ENCODE data around the gene PHEX. TPM values are rescaled to one million over a fixed set of nuclear protein-coding genes. Genes with fewer than 3 reads are reported as not detected.

PHEX gene
- total and polyA plus RNA-seq, 4 experiments from 2014 or later, result 0.25 to 0.98 (median 0.37) TPM

DNA sequence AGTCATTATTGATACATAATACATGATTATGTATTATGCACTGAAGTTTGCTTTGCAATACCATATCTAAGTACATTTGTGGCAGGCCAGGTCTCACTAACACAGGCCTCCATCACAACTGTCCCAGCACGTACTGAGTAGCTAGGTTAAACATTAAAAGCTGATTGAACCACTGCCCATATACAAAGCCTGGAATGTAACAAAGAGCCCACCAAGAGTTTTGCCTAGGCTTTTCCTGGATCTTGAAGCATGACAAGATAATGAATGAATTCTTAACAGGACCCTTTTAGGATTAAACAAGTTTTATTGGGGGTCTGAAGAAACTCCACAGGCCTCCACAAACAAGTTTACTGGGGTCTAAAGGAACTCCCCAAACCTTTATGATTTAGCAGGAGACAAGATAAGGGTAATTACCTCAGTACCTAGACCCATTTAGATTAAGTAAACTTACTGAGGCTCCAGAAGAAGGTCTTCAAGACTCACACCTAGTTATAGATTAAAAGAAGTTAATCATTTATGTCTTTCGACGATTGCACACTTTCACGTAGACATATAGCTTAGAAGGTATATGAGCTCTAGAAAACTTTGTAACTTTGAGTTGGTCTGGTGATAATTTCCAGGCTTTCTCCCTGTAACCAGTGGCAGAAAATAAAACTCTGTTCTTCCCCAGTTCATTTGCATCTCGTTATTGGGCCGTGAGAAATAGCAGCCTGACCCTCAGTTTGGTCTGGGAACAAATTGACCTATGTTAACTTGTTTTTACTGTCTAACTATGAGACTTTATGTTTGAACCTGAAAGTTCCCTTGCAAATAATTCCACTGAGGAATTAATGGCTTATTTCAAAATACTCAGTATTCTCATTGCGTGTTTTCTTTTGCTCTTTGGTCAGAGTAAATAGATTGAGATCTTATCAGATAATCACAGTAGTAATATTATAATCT is 84.8 kb downstream of the PHEX start:
- H3K4me3 Mint-ChIP-seq, result no peak overlapping the region
- intact Hi-C loops (cut with micrococcal nuclease), result no loop called here
- H3K36me3 ChIP-seq (ENCODE audit: insufficient read depth, low read length), result no peaks in the 10 kb centered on the region
- no peaks in the 10 kb centered on the region for H3K36me3 Mint-ChIP-seq
- H3K9me3 Mint-ChIP-seq, result peaks cover 0 to 3% (median 0%) of the 10 kb centered on the region in 8 donors
- CTCF ChIA-PET (ENCODE audit: partially characterized antibody), result no interaction called here
- POLR2A ChIA-PET (ENCODE audit: partially characterized antibody), result no interaction called here
- H3K27ac ChIP-seq (ENCODE audit: low read depth, low read length), result no peak overlapping the region
- no peaks in the 10 kb centered on the region for H3K9me3 ChIP-seq (ENCODE audit: control insufficient read depth in 1 of 2, low read length in 2 of 2)
- no peaks in the 10 kb centered on the region for H3K27me3 Mint-ChIP-seq
- H3K4me3 ChIP-seq (ENCODE audit: low read length in 2 of 2), result no peak overlapping the region
- no peak for DNase-seq
- H3K27me3 ChIP-seq (ENCODE audit: insufficient read depth, low read length), result no peaks in the 10 kb centered on the region
- no peaks in the 10 kb centered on the region for H3K4me1 Mint-ChIP-seq
- H3K27ac Mint-ChIP-seq, result no peak overlapping the region
- H3K4me1 ChIP-seq (ENCODE audit: insufficient read depth, low read length), result no peaks in the 10 kb centered on the region

DNA sequence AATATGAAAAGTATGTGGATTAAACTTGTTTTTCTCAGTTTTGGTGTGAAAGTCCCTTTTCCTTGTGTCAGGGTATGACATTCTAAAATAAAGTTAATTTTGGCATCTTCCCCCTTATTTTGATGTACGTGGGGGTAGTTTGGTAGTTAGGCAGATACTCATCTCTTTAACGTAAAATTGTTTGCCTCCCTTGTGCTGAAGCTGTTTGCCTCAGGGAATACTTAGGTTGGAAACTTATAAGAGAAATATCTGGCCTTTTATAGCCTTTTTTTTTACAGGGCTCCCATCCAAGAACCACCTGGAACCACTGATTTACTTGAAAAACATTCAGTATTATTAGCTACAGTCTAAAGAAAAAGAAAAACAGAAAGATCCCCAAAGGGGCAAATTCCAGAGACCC is 85.5 kb downstream of the PHEX start:
- no peak for DNase-seq
- CTCF ChIA-PET (ENCODE audit: partially characterized antibody), result no interaction called here

DNA sequence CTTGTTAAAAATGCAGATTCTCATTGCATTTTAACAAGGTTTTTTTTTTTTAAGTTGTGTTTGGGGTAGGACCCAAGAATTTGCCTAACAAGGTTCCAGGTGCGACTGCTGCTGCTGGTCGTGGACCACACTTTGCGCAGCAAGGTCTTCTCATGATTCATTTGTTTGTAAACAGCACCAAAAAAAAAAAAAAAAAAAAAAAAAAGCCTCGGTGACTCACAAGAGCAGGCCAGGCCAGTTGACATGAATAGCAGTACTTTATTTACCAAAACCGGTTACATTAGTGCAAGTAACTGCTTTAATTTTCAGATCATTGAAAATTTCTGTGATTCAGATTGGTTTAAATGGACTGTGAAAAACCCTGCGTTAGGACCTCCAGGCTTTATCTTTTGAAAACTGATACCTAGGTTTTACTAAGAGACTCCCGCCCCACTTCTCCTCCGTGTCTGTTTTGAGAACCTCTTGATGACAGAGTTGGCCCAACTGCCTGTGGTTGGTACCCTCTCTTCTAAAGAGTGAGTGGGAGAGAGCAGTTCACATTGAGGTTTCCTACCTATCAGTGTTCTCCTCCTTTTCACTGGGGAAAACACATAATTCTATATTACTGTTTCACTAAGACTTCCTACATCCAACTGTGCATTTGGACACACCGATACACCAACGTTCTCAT is 86.2 kb downstream of the PHEX start:
- peaks cover 0 to under 1% (median 0%) of the 10 kb centered on the region in 8 donors for H3K9me3 Mint-ChIP-seq
- Histone ChIP-seq H3K27ac (ENCODE audit: low read depth, low read length) (no peak overlapping the region), H3K27me3 (ENCODE audit: insufficient read depth, low read length) (no peaks in the 10 kb centered on the region), H3K4me1 (ENCODE audit: insufficient read depth, low read length) (no peaks in the 10 kb centered on the region), H3K36me3 (ENCODE audit: insufficient read depth, low read length) (no peaks in the 10 kb centered on the region), H3K4me3 (ENCODE audit: low read length in 2 of 2) (no peak overlapping the region), H3K9me3 (ENCODE audit: control insufficient read depth in 1 of 2, low read length in 2 of 2) (no peaks in the 10 kb centered on the region)
- H3K27ac Mint-ChIP-seq, result no peak overlapping the region
- H3K36me3 Mint-ChIP-seq, result no peaks in the 10 kb centered on the region
- H3K4me1 Mint-ChIP-seq, result no peaks in the 10 kb centered on the region
- intact Hi-C loops (cut with micrococcal nuclease), result no loop called here
- no peaks in the 10 kb centered on the region for H3K27me3 Mint-ChIP-seq
- ChIA-PET POLR2A (ENCODE audit: partially characterized antibody) (no interaction called here), CTCF (ENCODE audit: partially characterized antibody) (no interaction called here)
- DNase-seq, result no peak
- H3K4me3 Mint-ChIP-seq, result no peak overlapping the region

More for the DNA sequence above, 85.5 kb downstream of the PHEX start:
- Histone ChIP-seq H3K36me3 (ENCODE audit: insufficient read depth, low read length) (no peaks in the 10 kb centered on the region), H3K4me1 (ENCODE audit: insufficient read depth, low read length) (no peaks in the 10 kb centered on the region), H3K9me3 (ENCODE audit: control insufficient read depth in 1 of 2, low read length in 2 of 2) (no peaks in the 10 kb centered on the region), H3K27me3 (ENCODE audit: insufficient read depth, low read length) (no peaks in the 10 kb centered on the region), H3K27ac (ENCODE audit: low read depth, low read length) (no peak overlapping the region), H3K4me3 (ENCODE audit: low read length in 2 of 2) (no peak overlapping the region)
- Mint-ChIP-seq H3K4me3 (no peak overlapping the region), H3K9me3 (peaks cover 0 to 3% (median 0%) of the 10 kb centered on the region in 8 donors), H3K4me1 (no peaks in the 10 kb centered on the region), H3K27ac (no peak overlapping the region), H3K27me3 (no peaks in the 10 kb centered on the region), H3K36me3 (no peaks in the 10 kb centered on the region)
- intact Hi-C loops (cut with micrococcal nuclease), result no loop called here
- POLR2A ChIA-PET (ENCODE audit: partially characterized antibody), result no interaction called here

DNA sequence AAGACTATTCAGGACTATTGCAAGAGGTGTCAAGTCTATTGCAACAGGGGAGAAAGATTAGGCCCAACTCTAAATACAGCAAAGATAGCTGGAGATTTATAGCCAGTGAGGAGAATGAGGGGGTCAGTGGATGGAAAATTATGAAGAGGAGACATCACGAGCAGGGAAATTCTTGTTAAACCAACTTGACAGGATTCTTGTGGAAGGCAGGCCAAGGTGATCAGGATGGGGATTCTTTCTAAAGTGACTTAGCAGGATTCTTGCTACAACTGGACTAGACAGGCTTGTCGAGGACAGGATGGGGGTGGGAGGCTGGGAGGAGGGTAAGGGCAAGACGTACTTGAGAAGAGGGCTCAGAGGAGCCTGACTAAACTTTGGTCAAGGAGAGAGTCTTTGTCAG is 89.0 kb downstream of the PHEX start:
- ChIA-PET POLR2A (ENCODE audit: partially characterized antibody) (no interaction called here), CTCF (ENCODE audit: partially characterized antibody) (interaction anchor here (1.3 kb wide), 1 partner anchor 15 kb away, joined by 5 read pairs; no protein-coding TSS in a partner anchor)
- DNase-seq, result no peak
- Mint-ChIP-seq H3K27me3 (no peaks in the 10 kb centered on the region), H3K4me1 (no peaks in the 10 kb centered on the region), H3K4me3 (no peak overlapping the region), H3K27ac (no peak overlapping the region), H3K36me3 (no peaks in the 10 kb centered on the region), H3K9me3 (no peaks in the 10 kb centered on the region)
- Histone ChIP-seq H3K36me3 (ENCODE audit: insufficient read depth, low read length) (no peaks in the 10 kb centered on the region), H3K27me3 (ENCODE audit: insufficient read depth, low read length) (no peaks in the 10 kb centered on the region), H3K9me3 (ENCODE audit: control insufficient read depth in 1 of 2, low read length in 2 of 2) (no peaks in the 10 kb centered on the region), H3K4me3 (ENCODE audit: low read length in 2 of 2) (no peak overlapping the region), H3K4me1 (ENCODE audit: insufficient read depth, low read length) (no peaks in the 10 kb centered on the region), H3K27ac (ENCODE audit: low read depth, low read length) (no peak overlapping the region)
- intact Hi-C loops (cut with micrococcal nuclease), result no loop called here

DNA sequence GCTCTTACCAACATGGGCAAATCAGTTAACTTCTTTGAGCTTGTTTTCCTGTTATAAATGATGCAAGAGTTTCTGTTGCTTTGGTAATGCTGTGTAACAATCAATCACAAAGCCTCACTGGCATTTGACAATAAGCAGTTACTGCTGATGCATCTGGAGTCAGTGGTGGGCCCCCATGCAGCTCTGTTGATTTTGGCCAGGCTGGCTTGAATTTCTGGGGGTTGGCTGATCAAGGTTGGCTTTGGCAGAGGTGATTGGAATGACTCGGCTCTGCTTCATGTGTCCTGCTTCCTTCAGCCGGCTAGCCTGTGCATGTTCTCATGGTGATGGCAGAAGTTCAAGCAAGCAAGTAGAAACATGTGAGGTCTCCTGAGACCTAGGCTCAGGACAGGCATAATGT is 90.4 kb downstream of the PHEX start:
- Histone ChIP-seq H3K36me3 (ENCODE audit: insufficient read depth, low read length) (no peaks in the 10 kb centered on the region), H3K27me3 (ENCODE audit: insufficient read depth, low read length) (no peaks in the 10 kb centered on the region), H3K9me3 (ENCODE audit: control insufficient read depth in 1 of 2, low read length in 2 of 2) (no peaks in the 10 kb centered on the region), H3K4me1 (ENCODE audit: insufficient read depth, low read length) (no peaks in the 10 kb centered on the region), H3K27ac (ENCODE audit: low read depth, low read length) (no peak overlapping the region), H3K4me3 (ENCODE audit: low read length in 2 of 2) (no peak overlapping the region)
- H3K27me3 Mint-ChIP-seq, result peaks cover 0 to 1% of the 10 kb centered on the region in 2 donors
- intact Hi-C loops (cut with micrococcal nuclease), result no loop called here
- H3K36me3 Mint-ChIP-seq, result no peaks in the 10 kb centered on the region
- H3K9me3 Mint-ChIP-seq, result no peaks in the 10 kb centered on the region
- ChIA-PET CTCF (ENCODE audit: partially characterized antibody) (interaction anchor here (1.3 kb wide), 1 partner anchor 13 kb away, joined by 5 read pairs; no protein-coding TSS in a partner anchor), POLR2A (ENCODE audit: partially characterized antibody) (no interaction called here)
- no peak overlapping the region for H3K4me3 Mint-ChIP-seq
- no peak overlapping the region for H3K27ac Mint-ChIP-seq
- DNase-seq, result no peak
- peaks cover 0 to 1% (median 0%) of the 10 kb centered on the region in 4 donors for H3K4me1 Mint-ChIP-seq

DNA sequence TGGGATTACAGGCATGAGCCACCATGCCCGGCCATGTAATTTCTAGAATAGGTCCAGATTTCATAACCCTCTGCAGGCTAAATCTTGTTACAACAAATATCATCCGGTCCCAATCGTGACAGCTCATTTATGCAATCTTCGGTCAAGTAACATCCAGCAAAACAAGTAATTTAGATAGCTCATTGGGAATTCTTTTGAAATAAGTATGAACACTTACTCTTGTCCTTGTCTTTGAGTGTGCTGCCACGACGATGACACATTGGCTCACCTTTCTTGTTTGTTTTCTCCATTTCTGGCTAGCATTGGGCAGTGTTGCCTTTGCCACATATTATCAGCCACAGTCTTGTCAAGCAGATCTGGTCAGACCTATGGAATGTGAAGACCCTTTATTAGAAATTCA is 92.0 kb downstream of the PHEX start:
- no peak overlapping the region for H3K27ac Mint-ChIP-seq
- H3K4me1 Mint-ChIP-seq, result peaks cover 0 to 1% (median 0%) of the 10 kb centered on the region in 4 donors
- no peaks in the 10 kb centered on the region for H3K9me3 Mint-ChIP-seq
- DNase-seq, result no peak
- Histone ChIP-seq H3K27ac (ENCODE audit: low read depth, low read length) (no peak overlapping the region), H3K4me1 (ENCODE audit: insufficient read depth, low read length) (no peaks in the 10 kb centered on the region), H3K9me3 (ENCODE audit: control insufficient read depth in 1 of 2, low read length in 2 of 2) (no peaks in the 10 kb centered on the region), H3K36me3 (ENCODE audit: insufficient read depth, low read length) (no peaks in the 10 kb centered on the region), H3K27me3 (ENCODE audit: insufficient read depth, low read length) (no peaks in the 10 kb centered on the region), H3K4me3 (ENCODE audit: low read length in 2 of 2) (no peak overlapping the region)
- ChIA-PET POLR2A (ENCODE audit: partially characterized antibody) (no interaction called here), CTCF (ENCODE audit: partially characterized antibody) (no interaction called here)
- H3K4me3 Mint-ChIP-seq, result no peak overlapping the region
- no peaks in the 10 kb centered on the region for H3K36me3 Mint-ChIP-seq
- peaks cover 0 to 1% of the 10 kb centered on the region in 2 donors for H3K27me3 Mint-ChIP-seq
- intact Hi-C loops (cut with micrococcal nuclease), result no loop called here

DNA sequence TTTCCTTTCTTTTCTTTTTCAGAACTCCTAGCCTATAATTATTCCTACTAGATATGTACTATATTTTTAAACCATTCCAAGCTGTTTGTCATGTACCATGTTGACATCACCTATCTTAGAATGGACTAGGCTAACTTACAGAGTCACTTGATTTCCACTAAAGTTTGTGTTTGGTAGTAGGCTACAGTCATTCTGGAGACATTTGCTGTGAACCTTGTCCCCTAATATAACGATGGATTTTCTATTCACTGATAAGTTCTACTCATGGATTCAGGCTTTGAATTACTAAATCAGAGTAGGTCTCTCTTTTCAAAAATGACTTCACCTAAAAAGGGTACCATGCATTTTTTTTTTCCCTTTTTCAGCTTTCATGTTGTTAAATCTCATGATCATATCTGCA is 93.4 kb downstream of the PHEX start:
- peaks cover 0 to under 1% (median 0%) of the 10 kb centered on the region in 8 donors for H3K9me3 Mint-ChIP-seq
- CTCF ChIA-PET (ENCODE audit: partially characterized antibody), result interaction anchor here (1.6 kb wide), 1 partner anchor 10 kb away, joined by 4 read pairs; no protein-coding TSS in a partner anchor
- no peak overlapping the region for H3K27ac Mint-ChIP-seq
- no peaks in the 10 kb centered on the region for H3K4me1 ChIP-seq (ENCODE audit: insufficient read depth, low read length)
- H3K36me3 Mint-ChIP-seq, result no peaks in the 10 kb centered on the region
- no peaks in the 10 kb centered on the region for H3K27me3 ChIP-seq (ENCODE audit: insufficient read depth, low read length)
- no peaks in the 10 kb centered on the region for H3K9me3 ChIP-seq (ENCODE audit: control insufficient read depth in 1 of 2, low read length in 2 of 2)
- no peak for DNase-seq
- H3K4me3 Mint-ChIP-seq, result no peak overlapping the region
- POLR2A ChIA-PET (ENCODE audit: partially characterized antibody), result no interaction called here
- H3K4me1 Mint-ChIP-seq, result peaks cover 0 to 1% (median 0%) of the 10 kb centered on the region in 4 donors
- no peaks in the 10 kb centered on the region for H3K36me3 ChIP-seq (ENCODE audit: insufficient read depth, low read length)
- H3K27ac ChIP-seq (ENCODE audit: low read depth, low read length), result no peak overlapping the region
- intact Hi-C loops (cut with micrococcal nuclease), result no loop called here
- no peak overlapping the region for H3K4me3 ChIP-seq (ENCODE audit: low read length in 2 of 2)
- H3K27me3 Mint-ChIP-seq, result peaks cover 0 to 1% of the 10 kb centered on the region in 2 donors

Measured in CD4-positive, alpha-beta memory T cell (primary cell).